HepG2 (cell line): Measurements from ENCODE around the gene PPP2R5B. TPM values are rescaled to one million over a fixed set of nuclear protein-coding genes. Genes with fewer than 3 reads are reported as not detected.

Experiments used
- DNMT3B ChIP-seq: conservative IDR thresholded peaks from 2 replicates; pipeline ENCODE4 v1.6.1; 2016; ENCODE audit warnings: missing biosample characterization, control low read depth
- FOXO1 ChIP-seq: sonication (generic); formaldehyde crosslinking; IDR thresholded peaks from 2 replicates; pipeline ENCODE4 v1.4.0; 2020; ENCODE audit warnings: missing genetic modification reagents
- GLI4 ChIP-seq: sonication (generic); formaldehyde crosslinking; IDR thresholded peaks from 2 replicates; pipeline ENCODE4 v1.5.1; 2020; ENCODE audit warnings: missing genetic modification reagents, mild to moderate bottlenecking, moderate library complexity, borderline replicate concordance
- GPN1 ChIP-seq: sonication (generic); formaldehyde crosslinking; IDR thresholded peaks from 2 replicates; pipeline ENCODE4 v1.5.1; 2020; ENCODE audit warnings: missing genetic modification reagents, borderline replicate concordance
- IRX3 ChIP-seq: sonication (generic); formaldehyde crosslinking; IDR thresholded peaks from 2 replicates; pipeline ENCODE4 v1.8.1; 2023; ENCODE audit warnings: mild to moderate bottlenecking, low read depth, missing genetic modification reagents, borderline replicate concordance
- MTA3 ChIP-seq: sonication (generic); formaldehyde crosslinking; IDR thresholded peaks from 2 replicates; pipeline ENCODE4 v1.4.0; 2020; ENCODE audit warnings: missing genetic modification reagents
- NCOR1 ChIP-seq: fragments of 200-600 bp; sonication (generic); IDR thresholded peaks from 2 replicates; pipeline ENCODE4 v1.7.0; 2017; ENCODE audit warnings: antibody characterized with exemption, low read length, borderline replicate concordance
- PHF20 ChIP-seq: sonication (generic); formaldehyde crosslinking; IDR thresholded peaks from 2 replicates; pipeline ENCODE4 v1.5.0; 2020; ENCODE audit warnings: mild to moderate bottlenecking, missing genetic modification reagents
- POLR2AphosphoS5 ChIP-seq: IDR thresholded peaks from 2 replicates; pipeline ENCODE4 v1.6.1; 2012; ENCODE audit warnings: low read depth, low read length
- SALL1 ChIP-seq: sonication (generic); formaldehyde crosslinking; IDR thresholded peaks from 2 replicates; pipeline ENCODE4 v1.8.0; 2022; ENCODE audit warnings: mild to moderate bottlenecking, missing genetic modification reagents
- TCF7L2 ChIP-seq: IDR thresholded peaks from 2 replicates; pipeline ENCODE4 v1.6.1; 2011; ENCODE audit warnings: mild to moderate bottlenecking, low read depth, low read length, moderate library complexity
- ZBTB8A ChIP-seq: sonication (generic); formaldehyde crosslinking; IDR thresholded peaks from 2 replicates; pipeline ENCODE4 v1.4.0; 2020; ENCODE audit warnings: mild to moderate bottlenecking, low read depth, missing genetic modification reagents, borderline replicate concordance
- ZNF136 ChIP-seq: sonication (generic); formaldehyde crosslinking; IDR thresholded peaks from 2 replicates; pipeline ENCODE4 v1.8.1; 2022; ENCODE audit warnings: low read depth, mild to moderate bottlenecking, moderate library complexity, missing genetic modification reagents
- ZNF17 ChIP-seq: sonication (generic); formaldehyde crosslinking; IDR thresholded peaks from 2 replicates; pipeline ENCODE4 v1.5.0; 2020; ENCODE audit warnings: mild to moderate bottlenecking, missing genetic modification reagents
- ZNF253 ChIP-seq: sonication (generic); formaldehyde crosslinking; IDR thresholded peaks from 2 replicates; pipeline ENCODE4 v1.8.0; 2022; ENCODE audit warnings: mild to moderate bottlenecking, missing genetic modification reagents, borderline replicate concordance
- ZNF256 ChIP-seq: sonication (generic); formaldehyde crosslinking; conservative IDR thresholded peaks from 2 replicates; pipeline ENCODE4 v1.4.0; 2020; ENCODE audit warnings: missing genetic modification reagents
- ZNF337 ChIP-seq: sonication (generic); formaldehyde crosslinking; IDR thresholded peaks from 2 replicates; pipeline ENCODE4 v1.5.1; 2020; ENCODE audit warnings: missing genetic modification reagents, low read depth, mild to moderate bottlenecking, borderline replicate concordance
- ZNF484 ChIP-seq: sonication (generic); formaldehyde crosslinking; IDR thresholded peaks from 2 replicates; pipeline ENCODE4 v1.5.1; 2020; ENCODE audit warnings: mild to moderate bottlenecking, low read depth, missing genetic modification reagents, borderline replicate concordance
- ZNF670 ChIP-seq: sonication (generic); formaldehyde crosslinking; IDR thresholded peaks from 2 replicates; pipeline ENCODE4 v1.8.0; 2022; ENCODE audit warnings: mild to moderate bottlenecking, missing genetic modification reagents, borderline replicate concordance
- polyA plus RNA-seq, 8 experiments: library from polyadenylated mRNA; depleted of rRNA in 3 of 8; stranded (reverse) in 7 of 8; unstranded in 1 of 8; fragments of >200 nt; fragmentation: Illumina TruSeq in 4 of 8; extraction: Trizol in 4 of 8; gene quantifications; 2 replicates each; pipeline versions ENCODE4 v1.2.1 to v1.2.3, GENCODE V29; 2011 to 2016; ENCODE audit warnings: low read depth in 4 of 8, missing spikeins in 1 of 8, mixed read lengths in 1 of 8; ENCODE audit not compliant: insufficient read depth in 1 of 8
- total RNA-seq, 5 experiments: library from RNA; depleted of rRNA; stranded (reverse); fragments of >200 nt; fragmentation: Illumina TruSeq; extraction: Trizol; gene quantifications; 2 replicates each; pipeline ENCODE4 v1.2.3, GENCODE V29; 2016; ENCODE audit warnings: low read depth in 1 of 5
- TF ChIP-seq, protein P1 (sequence below): IDR thresholded peaks from 2 replicates; pipeline ENCODE4 v1.6.1; 2016; ENCODE audit warnings: missing genetic modification reagents, missing compliant biosample characterization
- TF ChIP-seq, protein P2 (sequence below): sonication (generic); formaldehyde crosslinking; IDR thresholded peaks from 2 replicates; pipeline ENCODE4 v1.4.0; 2020; ENCODE audit warnings: mild to moderate bottlenecking, missing genetic modification reagents
- TF ChIP-seq, protein P3 (sequence below): sonication (generic); formaldehyde crosslinking; IDR thresholded peaks from 2 replicates; pipeline ENCODE4 v1.5.0; 2020; ENCODE audit warnings: mild to moderate bottlenecking, missing genetic modification reagents, borderline replicate concordance
- TF ChIP-seq, protein P4 (sequence below): sonication (generic); formaldehyde crosslinking; conservative IDR thresholded peaks from 2 replicates; pipeline ENCODE4 v1.4.0; 2020; ENCODE audit warnings: missing genetic modification reagents
- TF ChIP-seq, protein P5 (sequence below): sonication (generic); formaldehyde crosslinking; IDR thresholded peaks from 2 replicates; pipeline ENCODE4 v1.8.0; 2022; ENCODE audit warnings: missing genetic modification reagents, mild to moderate bottlenecking, borderline replicate concordance

PPP2R5B gene
- total and polyA plus RNA-seq, 2 of the 13 experiments (the other 11 are each of a cell fraction or from before 2014, with no cell fraction given): 2.3 to 8.3 TPM

DNA sequence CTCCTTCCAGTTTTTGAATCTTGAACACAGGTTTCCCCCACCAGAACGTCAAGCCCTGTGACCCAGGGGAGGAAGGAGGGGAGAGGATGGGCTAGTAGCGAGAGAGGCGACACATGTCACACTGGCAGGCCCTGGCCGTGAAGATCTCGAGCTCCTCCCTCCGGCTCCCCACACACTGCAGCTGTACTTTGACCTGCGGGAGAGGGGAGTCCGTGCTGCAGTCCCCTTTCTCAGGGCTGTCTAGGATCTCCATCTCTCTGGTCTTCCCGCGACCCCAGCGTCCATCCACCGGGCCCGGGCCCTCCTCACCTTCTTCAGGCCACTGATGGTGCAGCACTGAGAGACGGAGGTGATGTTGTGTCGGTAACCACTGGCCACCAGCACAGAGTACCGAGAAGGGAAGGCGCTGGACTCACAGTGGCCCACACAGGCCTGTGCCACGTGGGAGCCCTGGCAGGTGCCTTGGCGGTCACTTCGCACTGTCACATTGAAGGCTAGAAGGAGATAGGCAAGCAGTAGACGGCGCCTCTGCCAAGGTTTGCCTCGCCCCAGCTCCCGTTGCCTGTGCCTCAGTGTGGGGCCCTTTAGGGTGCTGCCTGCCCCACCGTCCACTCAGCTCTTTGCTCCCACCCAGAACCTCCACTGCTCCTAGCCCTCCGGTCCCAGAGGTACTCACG is 10.3 kb downstream of the PPP2R5B start (continued):
- TF ChIP-seq, protein P1, sequence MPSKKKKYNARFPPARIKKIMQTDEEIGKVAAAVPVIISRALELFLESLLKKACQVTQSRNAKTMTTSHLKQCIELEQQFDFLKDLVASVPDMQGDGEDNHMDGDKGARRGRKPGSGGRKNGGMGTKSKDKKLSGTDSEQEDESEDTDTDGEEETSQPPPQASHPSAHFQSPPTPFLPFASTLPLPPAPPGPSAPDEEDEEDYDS (CRISPR knock-in tag): peak; percentile 44; the same call in 1 of the 2 replicates
- TF ChIP-seq IRX3 (CRISPR knock-in tag) (no peak), ZNF136 (CRISPR knock-in tag) (peak; percentile 95; the same call in 1 of the 2 replicates), TCF7L2 (no peak), ZNF256 (CRISPR knock-in tag) (no peak), ZNF670 (CRISPR knock-in tag) (no peak), SALL1 (CRISPR knock-in tag) (peak; percentile 60), ZNF484 (CRISPR knock-in tag) (no peak), FOXO1 (CRISPR knock-in tag) (no peak), POLR2AphosphoS5 (peak; percentile 66), NCOR1 (0 out of 2 replicates have a peak, but pooled peaks have one; percentile 28), GLI4 (CRISPR knock-in tag) (0 out of 2 replicates have a peak, but pooled peaks have one; percentile 59), ZNF17 (no peak), PHF20 (no peak), MTA3 (no peak), DNMT3B (no peak), ZNF253 (CRISPR knock-in tag) (no peak), GPN1 (CRISPR knock-in tag) (no peak), ZNF337 (CRISPR knock-in tag) (peak; percentile 77; the same call in 1 of the 2 replicates), ZBTB8A (CRISPR knock-in tag) (no peak)
- TF ChIP-seq, protein P2, sequence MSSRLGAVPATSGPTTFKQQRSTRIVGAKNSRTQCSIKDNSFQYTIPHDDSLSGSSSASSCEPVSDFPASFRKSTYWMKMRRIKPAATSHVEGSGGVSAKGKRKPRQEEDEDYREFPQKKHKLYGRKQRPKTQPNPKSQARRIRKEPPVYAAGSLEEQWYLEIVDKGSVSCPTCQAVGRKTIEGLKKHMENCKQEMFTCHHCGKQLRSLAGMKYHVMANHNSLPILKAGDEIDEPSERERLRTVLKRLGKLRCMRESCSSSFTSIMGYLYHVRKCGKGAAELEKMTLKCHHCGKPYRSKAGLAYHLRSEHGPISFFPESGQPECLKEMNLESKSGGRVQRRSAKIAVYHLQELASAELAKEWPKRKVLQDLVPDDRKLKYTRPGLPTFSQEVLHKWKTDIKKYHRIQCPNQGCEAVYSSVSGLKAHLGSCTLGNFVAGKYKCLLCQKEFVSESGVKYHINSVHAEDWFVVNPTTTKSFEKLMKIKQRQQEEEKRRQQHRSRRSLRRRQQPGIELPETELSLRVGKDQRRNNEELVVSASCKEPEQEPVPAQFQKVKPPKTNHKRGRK (CRISPR knock-in tag): no peak
- TF ChIP-seq, protein P3, sequence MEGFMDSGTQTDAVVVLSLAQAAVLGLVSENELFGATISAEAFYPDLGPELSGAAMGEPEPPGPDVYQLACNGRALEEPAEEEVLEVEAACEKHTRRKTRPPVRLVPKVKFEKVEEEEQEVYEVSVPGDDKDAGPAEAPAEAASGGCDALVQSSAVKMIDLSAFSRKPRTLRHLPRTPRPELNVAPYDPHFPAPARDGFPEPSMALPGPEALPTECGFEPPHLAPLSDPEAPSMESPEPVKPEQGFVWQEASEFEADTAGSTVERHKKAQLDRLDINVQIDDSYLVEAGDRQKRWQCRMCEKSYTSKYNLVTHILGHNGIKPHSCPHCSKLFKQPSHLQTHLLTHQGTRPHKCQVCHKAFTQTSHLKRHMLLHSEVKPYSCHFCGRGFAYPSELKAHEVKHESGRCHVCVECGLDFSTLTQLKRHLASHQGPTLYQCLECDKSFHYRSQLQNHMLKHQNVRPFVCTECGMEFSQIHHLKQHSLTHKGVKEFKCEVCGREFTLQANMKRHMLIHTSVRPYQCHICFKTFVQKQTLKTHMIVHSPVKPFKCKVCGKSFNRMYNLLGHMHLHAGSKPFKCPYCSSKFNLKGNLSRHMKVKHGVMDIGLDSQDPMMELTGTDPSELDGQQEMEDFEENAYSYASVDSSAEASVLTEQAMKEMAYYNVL: no peak
- TF ChIP-seq, protein P4, sequence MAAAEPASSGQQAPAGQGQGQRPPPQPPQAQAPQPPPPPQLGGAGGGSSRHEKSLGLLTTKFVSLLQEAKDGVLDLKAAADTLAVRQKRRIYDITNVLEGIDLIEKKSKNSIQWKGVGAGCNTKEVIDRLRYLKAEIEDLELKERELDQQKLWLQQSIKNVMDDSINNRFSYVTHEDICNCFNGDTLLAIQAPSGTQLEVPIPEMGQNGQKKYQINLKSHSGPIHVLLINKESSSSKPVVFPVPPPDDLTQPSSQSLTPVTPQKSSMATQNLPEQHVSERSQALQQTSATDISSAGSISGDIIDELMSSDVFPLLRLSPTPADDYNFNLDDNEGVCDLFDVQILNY: no peak
- TF ChIP-seq, protein P5, sequence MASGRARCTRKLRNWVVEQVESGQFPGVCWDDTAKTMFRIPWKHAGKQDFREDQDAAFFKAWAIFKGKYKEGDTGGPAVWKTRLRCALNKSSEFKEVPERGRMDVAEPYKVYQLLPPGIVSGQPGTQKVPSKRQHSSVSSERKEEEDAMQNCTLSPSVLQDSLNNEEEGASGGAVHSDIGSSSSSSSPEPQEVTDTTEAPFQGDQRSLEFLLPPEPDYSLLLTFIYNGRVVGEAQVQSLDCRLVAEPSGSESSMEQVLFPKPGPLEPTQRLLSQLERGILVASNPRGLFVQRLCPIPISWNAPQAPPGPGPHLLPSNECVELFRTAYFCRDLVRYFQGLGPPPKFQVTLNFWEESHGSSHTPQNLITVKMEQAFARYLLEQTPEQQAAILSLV: peak; percentile 40; the same call in 1 of the 2 replicates
